ES-I3 (cell line): Measurements from ENCODE around the gene PPFIBP2.

ENCODE experiments used
- H3K36me3 ChIP-seq: 2 replicates; pipeline ENCODE4 v1.6.1; 2013; ENCODE audit warnings: mild to moderate bottlenecking, low read length, control low read depth, moderate library complexity; ENCODE audit not compliant: insufficient read depth
- H3K4me1 ChIP-seq: 2 replicates; pipeline ENCODE4 v1.6.1; 2013; ENCODE audit warnings: mild to moderate bottlenecking, control low read depth, low read length; ENCODE audit not compliant: insufficient read depth
- H3K9ac ChIP-seq: 2 replicates; pipeline ENCODE4 v1.6.1; 2013; ENCODE audit warnings: low read depth, mild to moderate bottlenecking, low read length, moderate library complexity
- H3K9me3 ChIP-seq: 2 replicates; pipeline ENCODE4 v1.6.1; 2013; ENCODE audit warnings: mild to moderate bottlenecking, low read length, moderate library complexity; ENCODE audit not compliant: control insufficient read depth, insufficient read depth

PPFIBP2 gene

DNA sequence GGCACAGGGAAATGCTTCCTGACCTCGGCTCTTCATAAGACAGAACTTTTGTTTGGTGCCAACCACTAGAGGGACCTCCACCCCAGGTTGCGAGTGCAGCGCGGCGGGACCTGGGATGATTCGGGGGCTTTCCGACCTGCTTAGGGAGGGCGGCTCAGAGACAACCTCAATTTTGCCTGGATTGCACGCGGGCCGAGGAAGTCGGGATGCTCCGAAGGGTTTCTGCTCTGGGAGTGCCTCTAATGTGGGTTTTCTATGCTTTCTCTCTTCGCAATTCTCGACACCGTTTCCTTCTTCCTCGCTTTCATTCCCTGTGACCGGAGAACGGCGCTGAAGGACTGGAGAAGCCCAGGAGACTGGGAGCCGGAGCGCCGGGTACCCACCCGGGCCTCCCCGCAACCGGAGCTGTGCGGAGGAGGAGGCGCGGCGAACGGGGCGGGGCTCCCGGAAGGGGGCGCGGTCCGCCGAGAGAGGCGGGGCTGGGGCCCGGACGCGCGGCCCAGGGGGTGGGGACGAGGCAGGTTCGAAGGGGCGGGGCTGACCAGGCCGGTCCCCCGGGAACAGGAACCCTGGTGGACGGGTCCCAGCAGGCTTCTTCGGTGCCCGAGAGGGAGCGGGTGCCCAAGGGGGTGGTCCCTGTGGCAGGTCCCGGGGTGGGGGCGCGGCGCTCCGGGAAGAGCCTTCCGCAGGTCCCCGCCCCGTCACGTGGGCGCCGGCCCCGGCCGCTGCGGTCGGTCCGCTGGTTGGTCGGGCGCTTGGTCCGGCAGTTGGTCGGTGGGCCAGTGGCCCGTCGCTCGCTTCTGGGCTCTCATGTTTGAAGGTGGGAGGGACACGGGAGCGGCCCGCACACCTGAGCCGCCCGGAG, at the start of gene PPFIBP2:
PPFIBP2 (plus strand) TSS at position 766 of the 865 bp plus-strand sequence. CDS start 35,477 bp downstream, outside the sequence.
- H3K9me3 ChIP-seq: no peaks in the 10 kb centered on the region
- peaks cover 9% of the 10 kb centered on the region; the same call in 1 of the 2 replicates for H3K4me1 ChIP-seq
- peak within 1 kb of the TSS; percentile 94 for H3K9ac ChIP-seq
- H3K36me3 ChIP-seq: no peaks in the 10 kb centered on the region

DNA sequence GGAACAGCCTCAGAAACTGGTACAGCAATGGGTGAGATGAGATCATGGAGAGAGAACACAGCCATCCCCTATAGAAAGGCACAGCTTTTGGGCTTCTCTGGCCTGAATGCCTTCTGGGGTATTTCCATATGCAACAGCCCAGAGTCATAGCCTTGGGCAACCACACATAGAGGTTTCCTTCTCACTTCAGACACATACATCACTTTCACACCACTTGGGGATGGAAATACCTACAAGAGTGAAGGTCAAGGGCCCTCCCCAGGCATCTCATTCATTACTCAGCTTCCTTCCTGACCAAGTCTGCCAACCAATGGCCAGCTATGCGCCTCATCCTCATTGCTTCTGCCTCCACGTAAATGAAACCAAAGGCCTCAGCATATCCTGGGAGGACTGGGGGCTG, 46.1 kb upstream of the PPFIBP2 start:
- H3K4me1 ChIP-seq: no peaks in the 10 kb centered on the region
- no peak overlapping the region for H3K9ac ChIP-seq
- H3K9me3 ChIP-seq: no peaks in the 10 kb centered on the region
- no peaks in the 10 kb centered on the region for H3K36me3 ChIP-seq

DNA sequence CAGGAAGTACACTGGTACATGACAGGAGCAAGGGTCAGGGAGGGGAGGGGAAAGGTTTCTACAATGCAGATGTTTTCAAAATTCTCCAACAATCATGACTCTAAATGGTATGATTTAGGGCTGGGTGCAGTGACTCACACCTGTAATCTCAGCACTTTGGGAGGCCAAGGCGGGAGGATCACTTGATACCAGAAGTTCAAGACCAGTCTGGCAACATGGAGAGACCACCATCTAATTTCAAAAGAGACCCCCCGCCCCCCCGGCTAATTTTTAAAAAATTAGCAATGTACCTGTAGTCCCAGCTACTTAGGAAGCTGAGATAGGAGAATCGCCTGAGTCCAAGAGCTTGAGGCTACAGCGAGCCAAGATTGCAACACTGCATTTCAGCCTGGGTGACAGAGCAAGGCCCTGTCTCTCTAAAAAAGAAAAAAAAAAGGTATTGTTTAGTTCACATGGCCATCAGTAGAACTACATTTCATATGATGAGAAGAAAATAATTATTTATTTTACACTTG, 44.4 kb upstream of the PPFIBP2 start:
- H3K4me1 ChIP-seq: no peaks in the 10 kb centered on the region

DNA sequence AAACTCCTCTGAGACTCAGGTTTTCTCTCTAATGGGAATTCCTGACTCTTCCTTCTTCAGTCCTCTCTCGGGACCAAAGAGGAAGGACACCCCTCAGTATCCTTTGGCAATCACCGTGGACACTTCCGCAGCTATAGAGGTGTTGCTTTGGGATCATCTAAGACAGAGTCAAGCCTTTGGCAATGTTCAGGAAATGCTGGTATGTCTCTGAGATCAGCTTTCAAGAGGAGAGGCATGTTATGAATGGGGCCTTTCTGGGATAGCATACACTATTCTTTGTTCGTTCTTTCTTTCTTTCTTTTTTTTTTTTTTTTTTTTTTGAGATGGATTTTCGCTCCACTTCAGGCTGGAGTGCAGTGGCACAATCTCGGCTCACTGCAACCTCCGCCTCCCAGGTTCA, 42.7 kb upstream of the PPFIBP2 start:
- no peak overlapping the region for H3K9ac ChIP-seq
- no peaks in the 10 kb centered on the region for H3K4me1 ChIP-seq
- no peaks in the 10 kb centered on the region for H3K9me3 ChIP-seq
- H3K36me3 ChIP-seq: no peaks in the 10 kb centered on the region

More for the DNA sequence above, 44.4 kb upstream of the PPFIBP2 start:
- H3K9ac ChIP-seq: no peak overlapping the region
- no peaks in the 10 kb centered on the region for H3K36me3 ChIP-seq
- H3K9me3 ChIP-seq: no peaks in the 10 kb centered on the region

DNA sequence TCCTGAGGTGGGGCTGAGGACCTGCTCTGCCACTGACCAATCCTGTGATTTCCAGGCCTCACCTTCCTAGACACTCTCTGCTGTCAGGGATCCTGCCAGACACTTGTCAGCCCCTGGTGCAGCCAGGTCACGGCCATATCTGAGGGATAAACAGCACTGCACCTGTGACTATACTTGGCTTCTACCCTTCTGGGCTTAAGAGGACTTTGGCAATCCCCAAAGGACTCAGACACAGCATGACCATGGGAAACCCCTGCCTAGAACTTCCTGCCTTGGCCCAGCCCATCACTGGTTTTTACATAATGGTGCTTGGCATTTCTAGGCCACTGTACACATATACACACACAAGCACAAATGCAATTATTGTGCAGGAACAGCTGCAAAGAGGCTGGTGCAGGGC, 40.1 kb upstream of the PPFIBP2 start:
- Histone ChIP-seq H3K9me3 (no peaks in the 10 kb centered on the region), H3K4me1 (no peaks in the 10 kb centered on the region), H3K36me3 (no peaks in the 10 kb centered on the region), H3K9ac (no peak overlapping the region)

DNA sequence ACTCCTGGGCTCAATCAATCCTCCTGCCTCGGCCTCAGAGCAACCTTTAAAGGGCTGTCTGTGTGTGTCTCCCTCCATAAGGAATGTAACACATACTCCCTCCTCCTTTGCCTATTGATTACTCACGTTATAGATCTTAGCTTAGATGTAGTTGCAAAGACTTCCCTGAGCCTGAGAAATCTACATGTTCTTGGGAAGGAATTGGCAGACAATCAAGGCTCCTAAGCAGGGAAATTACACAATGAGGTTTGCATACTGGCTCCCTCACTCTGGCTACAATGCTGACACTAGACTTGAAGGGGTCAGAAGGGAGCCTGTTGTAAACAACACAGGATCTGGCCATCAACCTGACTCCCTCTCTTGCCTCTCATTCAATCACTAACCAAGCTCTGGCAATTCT, 33.7 kb upstream of the PPFIBP2 start:
- H3K9me3 ChIP-seq: no peaks in the 10 kb centered on the region
- no peaks in the 10 kb centered on the region for H3K36me3 ChIP-seq
- H3K9ac ChIP-seq: no peak overlapping the region
- H3K4me1 ChIP-seq: peaks cover 6% of the 10 kb centered on the region; the same call in 1 of the 2 replicates

DNA sequence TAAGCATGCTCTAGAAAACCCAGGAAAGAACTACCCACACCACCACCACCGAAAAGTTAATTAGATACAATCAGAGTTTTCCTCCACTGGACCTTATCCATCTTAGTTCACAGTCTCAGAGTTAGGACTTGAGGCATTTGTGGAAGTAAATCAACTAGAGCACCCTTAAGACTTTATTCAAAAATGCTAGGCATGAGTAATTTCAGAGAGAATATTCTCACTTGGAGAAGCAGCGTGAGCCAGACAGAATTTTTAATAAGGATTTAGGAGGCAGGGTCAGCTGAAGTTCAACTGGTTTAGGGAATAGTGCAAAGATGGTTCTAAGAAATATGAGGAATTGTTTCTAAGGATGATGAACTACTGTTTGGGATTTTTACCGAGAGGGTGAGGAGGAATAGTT, 29.7 kb upstream of the PPFIBP2 start:
- no peaks in the 10 kb centered on the region for H3K36me3 ChIP-seq
- H3K4me1 ChIP-seq: peaks cover 7% of the 10 kb centered on the region; the same call in 1 of the 2 replicates
- H3K9me3 ChIP-seq: no peaks in the 10 kb centered on the region
- no peak overlapping the region for H3K9ac ChIP-seq

DNA sequence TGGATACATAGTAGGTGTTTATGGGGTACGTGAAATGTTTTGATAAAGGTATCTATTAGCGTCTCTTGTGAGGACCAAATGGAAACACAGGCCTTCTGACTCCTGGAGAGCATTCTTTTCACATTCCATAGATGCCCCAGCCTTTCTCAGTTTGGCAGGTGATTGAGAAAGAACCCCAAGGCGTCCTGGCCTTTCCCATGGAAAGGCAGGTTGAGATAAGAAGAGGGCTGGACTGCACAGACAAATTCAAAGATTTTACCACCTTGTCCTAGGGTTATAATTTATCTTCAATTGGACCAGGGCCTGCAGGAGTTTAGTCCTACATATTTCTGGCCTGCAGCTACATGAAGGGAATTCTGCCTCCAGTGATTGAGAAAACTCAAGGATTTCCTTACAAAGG, 29.2 kb upstream of the PPFIBP2 start:
- H3K36me3 ChIP-seq: no peaks in the 10 kb centered on the region
- no peak overlapping the region for H3K9ac ChIP-seq
- H3K4me1 ChIP-seq: peaks cover 7% of the 10 kb centered on the region; the same call in 1 of the 2 replicates
- no peaks in the 10 kb centered on the region for H3K9me3 ChIP-seq

DNA sequence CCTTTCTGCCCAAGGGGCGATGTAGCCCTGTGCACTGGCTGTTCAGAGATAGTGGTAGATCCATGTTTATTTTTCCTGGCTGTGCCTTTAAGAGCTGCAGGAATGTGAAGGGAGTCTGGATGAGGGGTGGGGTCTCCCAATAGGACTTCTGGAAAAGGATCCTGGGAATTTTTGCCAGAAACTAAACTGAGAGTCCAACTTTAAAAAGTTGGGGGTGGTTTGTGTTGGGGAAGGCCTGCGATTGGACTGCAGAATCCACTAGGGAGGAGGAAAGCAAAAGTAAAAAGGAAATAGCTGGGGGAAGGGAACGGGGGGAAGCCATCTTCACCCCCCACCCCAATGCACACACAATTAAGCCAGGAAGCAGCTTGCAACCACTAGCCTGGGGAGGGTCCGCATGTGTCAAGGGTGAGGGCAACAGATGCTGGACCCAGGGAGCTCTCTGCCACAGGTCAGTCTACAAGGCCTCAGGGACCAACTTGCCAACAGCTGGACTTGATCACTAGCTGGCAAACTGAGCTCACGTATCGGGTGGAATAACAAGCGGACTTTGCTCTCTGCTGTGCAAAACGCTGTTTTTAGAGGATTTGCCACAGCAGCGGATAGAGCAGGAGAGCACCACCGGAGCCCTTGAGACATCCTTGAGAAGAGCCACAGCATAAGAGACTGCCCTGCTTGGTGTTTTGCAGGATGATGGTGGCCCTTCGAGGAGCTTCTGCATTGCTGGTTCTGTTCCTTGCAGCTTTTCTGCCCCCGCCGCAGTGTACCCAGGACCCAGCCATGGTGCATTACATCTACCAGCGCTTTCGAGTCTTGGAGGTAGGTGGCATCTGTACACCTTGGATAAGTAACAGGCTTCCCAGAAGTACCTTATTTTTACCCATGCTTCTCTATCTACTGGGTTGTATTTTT, 28.4 kb upstream of the PPFIBP2 start, which contains the start of gene OLFML1:
OLFML1 (plus strand) TSS at position 321 of the 912 bp plus-strand sequence; CDS start at position 691, 370 bp downstream.
- Histone ChIP-seq H3K9me3 (no peaks in the 10 kb centered on the region), H3K9ac (no peak within 1 kb of the TSS), H3K4me1 (peaks cover 10% of the 10 kb centered on the region), H3K36me3 (no peaks in the 10 kb centered on the region)

DNA sequence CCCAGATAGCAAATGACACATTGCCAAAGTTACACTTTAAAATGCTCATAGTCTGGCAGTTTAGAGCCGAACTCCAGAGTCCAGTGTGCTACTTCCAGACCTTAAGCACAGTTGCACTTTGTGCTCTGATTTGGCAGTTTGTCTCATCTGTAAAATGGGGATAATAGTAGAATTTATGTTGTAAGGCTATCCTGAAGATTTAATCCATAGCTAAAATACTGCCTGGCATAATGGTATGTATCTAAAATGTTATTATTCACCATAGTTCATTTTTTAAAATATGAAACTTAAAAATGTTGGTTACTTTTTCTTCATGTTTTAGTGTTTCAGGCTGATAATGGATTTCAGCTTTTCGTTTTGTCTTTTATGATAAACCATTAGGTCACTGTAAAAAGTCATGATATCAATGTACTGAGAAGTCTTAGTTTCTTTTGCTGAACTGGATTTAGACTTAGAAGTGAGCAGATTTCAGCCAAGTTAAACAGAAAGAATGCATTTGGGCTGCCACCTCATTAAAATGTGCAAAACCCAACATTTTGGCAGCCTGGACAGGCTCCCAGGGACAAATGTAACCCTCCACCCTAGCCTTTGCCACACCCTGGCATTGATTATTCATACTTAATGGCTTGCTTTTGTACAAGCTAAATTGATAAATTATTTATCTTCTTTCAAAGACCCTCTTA, 27.6 kb upstream of the PPFIBP2 start:
- H3K4me1 ChIP-seq: peaks cover 15% of the 10 kb centered on the region
- no peaks in the 10 kb centered on the region for H3K36me3 ChIP-seq
- H3K9ac ChIP-seq: no peak overlapping the region
- no peaks in the 10 kb centered on the region for H3K9me3 ChIP-seq

DNA sequence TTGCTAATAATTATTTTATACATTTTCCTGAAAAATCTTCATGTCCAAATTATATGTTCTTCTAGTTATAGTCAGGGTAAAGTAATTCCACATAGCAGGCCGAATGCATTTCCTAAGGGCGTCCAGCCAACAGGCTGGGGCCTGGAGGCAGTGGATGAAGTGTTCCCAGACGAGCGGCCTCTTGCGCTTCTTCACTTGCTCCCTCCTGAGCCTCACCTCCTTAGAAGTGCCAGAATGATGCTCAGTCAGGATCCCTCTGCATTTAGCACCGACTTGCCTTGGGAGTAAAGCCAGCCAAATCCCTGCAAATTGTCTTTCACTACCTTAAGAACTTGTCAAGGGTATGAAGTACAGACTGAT, 27.0 kb upstream of the PPFIBP2 start:
- Histone ChIP-seq H3K4me1 (peaks cover 17% of the 10 kb centered on the region), H3K9ac (no peak overlapping the region), H3K9me3 (no peaks in the 10 kb centered on the region), H3K36me3 (no peaks in the 10 kb centered on the region)

DNA sequence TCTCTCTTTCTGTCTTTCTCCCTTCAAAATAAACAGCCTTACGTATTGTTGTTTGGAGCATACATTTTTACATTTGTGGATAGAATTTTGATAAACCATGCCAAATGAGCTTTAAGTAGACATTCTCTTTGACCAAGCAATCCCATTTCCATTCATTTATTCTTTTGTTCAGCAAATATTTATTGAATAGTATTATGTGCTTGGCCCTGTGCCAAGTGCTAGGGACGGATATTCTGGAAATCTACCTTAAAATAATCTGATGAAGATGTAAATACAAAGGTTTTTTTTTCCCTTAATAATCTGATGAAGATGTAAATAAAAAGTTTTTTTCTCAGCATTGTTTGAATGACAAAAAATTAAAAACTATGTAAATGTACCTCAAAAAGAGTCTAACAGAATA, 26.4 kb upstream of the PPFIBP2 start:
- Histone ChIP-seq H3K9ac (no peak overlapping the region), H3K9me3 (no peaks in the 10 kb centered on the region), H3K36me3 (no peaks in the 10 kb centered on the region), H3K4me1 (peaks cover 17% of the 10 kb centered on the region)

DNA sequence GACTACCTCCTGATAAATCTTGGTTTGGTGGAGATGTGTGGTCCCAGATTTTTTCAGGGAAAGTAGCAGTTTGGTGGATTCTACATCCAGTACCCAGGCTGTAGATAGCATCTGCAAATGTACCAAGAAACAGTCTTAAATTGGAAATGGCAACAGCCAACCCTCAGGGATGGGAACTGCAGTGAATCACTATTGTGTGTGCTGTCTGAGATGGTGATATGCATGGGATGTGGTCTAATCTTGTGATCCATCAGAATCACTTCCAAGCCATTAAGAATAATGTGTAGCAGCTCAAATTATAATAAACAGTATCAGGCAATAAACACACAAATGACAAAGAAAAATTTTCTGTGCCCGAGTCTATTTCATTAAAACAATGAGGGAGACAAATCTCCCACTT, 25.1 kb upstream of the PPFIBP2 start:
- Histone ChIP-seq H3K9ac (no peak overlapping the region), H3K9me3 (no peaks in the 10 kb centered on the region), H3K36me3 (no peaks in the 10 kb centered on the region), H3K4me1 (peaks cover 17% of the 10 kb centered on the region)

DNA sequence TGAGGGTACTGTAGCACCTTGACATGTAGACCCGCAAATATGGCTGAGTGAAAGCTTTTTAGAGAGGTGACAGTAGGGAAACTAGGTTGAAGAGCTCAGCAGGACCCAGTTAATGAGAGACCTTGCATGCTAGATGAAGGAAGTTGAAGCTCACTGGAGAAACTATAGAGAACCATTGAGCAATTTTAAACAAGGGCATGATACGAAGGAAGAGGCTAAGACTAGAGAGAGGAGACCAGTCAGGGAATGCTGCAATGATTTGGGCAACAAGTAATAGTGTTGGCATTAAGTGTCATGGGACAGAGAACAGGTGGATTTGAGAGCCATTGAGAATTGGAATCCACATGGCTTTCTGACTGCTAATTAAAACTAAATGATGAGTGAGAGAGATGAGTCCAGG, 24.4 kb upstream of the PPFIBP2 start:
- Histone ChIP-seq H3K9me3 (no peaks in the 10 kb centered on the region), H3K36me3 (no peaks in the 10 kb centered on the region), H3K4me1 (peaks cover 17% of the 10 kb centered on the region), H3K9ac (no peak overlapping the region)
